ENCODE measurements around the gene ADM2.

Gene ADM2

DNA sequence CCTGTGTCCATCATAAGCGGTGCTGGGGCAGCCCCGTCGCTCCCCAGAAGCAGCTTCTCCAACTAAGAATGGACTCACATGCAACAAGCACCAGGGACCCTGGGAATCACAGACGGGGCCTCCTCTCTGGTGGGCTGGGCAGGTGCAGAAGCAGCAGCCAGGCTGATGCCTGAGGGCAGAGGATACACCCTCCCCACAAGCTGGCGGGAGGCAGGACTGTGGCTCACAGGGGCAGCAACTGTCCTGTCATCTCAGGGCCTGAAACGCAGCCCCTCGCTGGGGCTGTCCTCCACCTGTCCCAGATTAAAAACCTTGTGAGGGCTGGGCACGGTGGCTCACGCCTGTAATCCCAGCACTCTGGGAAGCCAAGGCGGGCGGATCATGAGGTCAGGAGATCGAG lies 3.4 kb upstream of the ADM2 start:
- H3K9me3 ChIP-seq (ENCODE audit: low read length): peaks cover 8% of the 10 kb centered on the region

DNA sequence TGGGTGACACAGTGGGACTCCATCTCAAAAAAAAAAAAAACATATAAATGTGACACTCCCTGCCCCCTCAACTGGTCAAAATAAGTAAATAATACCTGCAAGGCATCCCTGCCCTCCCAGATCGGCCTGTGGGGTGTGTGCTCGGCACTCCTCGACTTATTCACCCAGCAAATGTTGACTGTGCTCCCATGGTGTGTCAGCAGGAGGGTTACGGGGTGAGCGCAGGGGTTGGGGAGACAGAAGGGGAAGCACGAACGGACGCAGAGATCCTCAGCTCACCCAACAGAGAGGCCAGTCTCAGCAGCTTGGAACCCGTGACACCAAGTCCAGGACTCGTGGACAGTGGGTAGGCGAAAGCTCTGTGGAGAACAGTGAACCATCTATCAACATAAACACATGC lies 1.6 kb upstream of the ADM2 start:
- peaks cover 5% of the 10 kb centered on the region for H3K4me1 ChIP-seq (ENCODE audit: insufficient read depth, low read length)
- H3K27me3 ChIP-seq (ENCODE audit: insufficient read depth, low read length): peaks cover 48% of the 10 kb centered on the region
- no peaks in the 10 kb centered on the region for H3K36me3 ChIP-seq (ENCODE audit: insufficient read depth, low read length)
- no peak overlapping the region for H2AFZ ChIP-seq (ENCODE audit: low read depth, low read length)
- H3K4me3 ChIP-seq (ENCODE audit: low read length): no peak overlapping the region
- peaks cover 8% of the 10 kb centered on the region for H3K9me3 ChIP-seq (ENCODE audit: low read length)

More for the DNA sequence above, 3.4 kb upstream of the ADM2 start:
- Histone ChIP-seq H3K4me3 (ENCODE audit: low read length) (no peak overlapping the region), H2AFZ (ENCODE audit: low read depth, low read length) (no peak overlapping the region), H3K4me1 (ENCODE audit: insufficient read depth, low read length) (peaks cover 16% of the 10 kb centered on the region), H3K36me3 (ENCODE audit: insufficient read depth, low read length) (no peaks in the 10 kb centered on the region), H3K27me3 (ENCODE audit: insufficient read depth, low read length) (peaks cover 36% of the 10 kb centered on the region)

DNA sequence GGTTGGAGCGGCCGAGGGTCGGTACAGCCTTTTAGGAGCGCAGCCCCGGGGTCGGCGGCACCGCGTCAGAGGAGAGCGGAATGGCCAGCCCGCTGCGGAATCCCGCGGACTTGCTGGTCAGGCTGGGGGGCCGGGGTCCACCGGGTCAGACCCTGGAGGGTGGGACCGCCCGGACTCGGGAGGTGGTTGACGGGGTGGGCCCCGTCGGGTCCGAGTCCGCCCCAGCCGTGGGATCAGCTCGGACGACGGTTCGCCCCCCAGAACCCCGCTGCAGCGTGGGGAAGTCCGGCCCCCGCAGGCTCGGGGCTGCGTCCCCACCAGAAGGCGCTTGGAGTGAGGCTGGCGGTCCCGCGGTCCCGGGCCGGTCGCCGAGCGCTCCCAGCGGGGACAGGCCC lies 301 bp upstream of the ADM2 start:
- no peak overlapping the region for H3K4me3 ChIP-seq (ENCODE audit: low read length)
- H3K4me1 ChIP-seq (ENCODE audit: insufficient read depth, low read length): no peaks in the 10 kb centered on the region
- H3K27me3 ChIP-seq (ENCODE audit: insufficient read depth, low read length): peaks cover 52% of the 10 kb centered on the region
- no peak overlapping the region for H2AFZ ChIP-seq (ENCODE audit: low read depth, low read length)
- no peaks in the 10 kb centered on the region for H3K36me3 ChIP-seq (ENCODE audit: insufficient read depth, low read length)
- H3K9me3 ChIP-seq (ENCODE audit: low read length): peaks cover 8% of the 10 kb centered on the region

DNA sequence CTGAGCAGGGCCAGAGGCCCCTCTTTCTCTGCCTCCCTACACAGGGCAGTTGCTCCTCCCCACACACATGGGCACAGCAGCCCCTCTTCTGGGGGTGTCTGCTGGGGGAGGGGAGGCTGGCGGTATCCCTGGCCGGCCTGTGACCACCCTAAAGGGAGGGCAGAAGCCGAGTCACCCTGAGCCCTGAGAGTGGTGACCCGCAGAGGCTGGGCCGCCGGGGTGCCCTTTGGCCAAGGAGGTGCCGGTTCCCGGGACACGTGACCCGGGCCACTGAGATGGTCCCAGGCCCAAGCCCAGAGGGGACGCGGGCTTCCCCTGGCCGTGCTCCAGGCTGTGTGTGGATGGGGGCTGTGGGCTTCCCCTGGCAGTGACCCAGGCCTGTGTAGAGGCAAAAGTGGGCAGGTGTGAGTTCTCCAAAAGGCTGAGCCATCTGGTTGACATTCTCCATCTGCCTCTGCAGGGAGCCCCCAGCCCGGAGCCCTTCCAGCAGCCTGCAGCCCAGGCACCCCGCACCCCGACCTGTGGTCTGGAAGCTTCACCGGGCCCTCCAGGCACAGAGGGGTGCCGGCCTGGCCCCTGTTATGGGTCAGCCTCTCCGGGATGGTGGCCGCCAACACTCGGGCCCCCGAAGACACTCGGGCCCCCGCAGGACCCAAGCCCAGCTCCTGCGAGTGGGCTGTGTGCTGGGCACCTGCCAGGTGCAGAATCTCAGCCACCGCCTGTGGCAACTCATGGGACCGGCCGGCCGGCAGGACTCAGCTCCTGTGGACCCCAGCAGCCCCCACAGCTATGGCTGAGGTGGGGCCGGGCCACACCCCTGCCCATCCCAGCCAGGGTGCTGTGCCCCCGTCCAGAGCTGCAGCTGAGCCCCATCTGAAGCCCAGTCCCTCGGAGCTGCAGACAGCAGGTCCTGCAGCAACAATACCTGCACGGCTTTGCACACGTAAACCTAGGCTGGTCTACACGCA lies 1.0 kb downstream of the ADM2 start:
- no peak overlapping the region for H2AFZ ChIP-seq (ENCODE audit: low read depth, low read length)
- peaks cover 58% of the 10 kb centered on the region for H3K27me3 ChIP-seq (ENCODE audit: insufficient read depth, low read length)
- no peak overlapping the region for H3K4me3 ChIP-seq (ENCODE audit: low read length)
- no peaks in the 10 kb centered on the region for H3K36me3 ChIP-seq (ENCODE audit: insufficient read depth, low read length)
- H3K9me3 ChIP-seq (ENCODE audit: low read length): peaks cover 8% of the 10 kb centered on the region
- H3K4me1 ChIP-seq (ENCODE audit: insufficient read depth, low read length): no peaks in the 10 kb centered on the region

DNA sequence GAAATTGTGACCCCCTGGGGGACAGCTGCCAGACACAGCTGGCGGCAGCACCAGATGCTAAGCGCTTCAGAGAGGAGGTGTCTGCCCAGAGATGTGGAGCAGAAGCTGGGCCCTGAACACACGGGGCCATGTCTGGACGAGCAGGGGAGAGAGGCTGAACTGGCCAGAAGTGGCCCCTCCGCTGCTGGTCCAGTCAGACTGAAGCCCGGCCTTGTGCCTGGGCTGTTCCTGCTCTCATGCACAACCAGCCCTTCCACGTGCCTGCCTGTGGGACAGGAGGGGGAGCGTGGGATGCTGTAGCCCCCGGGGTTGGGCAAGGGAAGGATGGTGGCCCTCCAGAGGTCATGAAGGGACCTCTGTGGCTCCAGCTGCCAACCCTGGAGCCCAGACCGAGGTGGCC lies 1.8 kb downstream of the ADM2 start:
- H3K9me3 ChIP-seq (ENCODE audit: low read length): peaks cover 8% of the 10 kb centered on the region
- H3K4me3 ChIP-seq (ENCODE audit: low read length): no peak overlapping the region
- no peaks in the 10 kb centered on the region for H3K4me1 ChIP-seq (ENCODE audit: insufficient read depth, low read length)
- no peak overlapping the region for H2AFZ ChIP-seq (ENCODE audit: low read depth, low read length)
- H3K36me3 ChIP-seq (ENCODE audit: insufficient read depth, low read length): no peaks in the 10 kb centered on the region
- H3K27me3 ChIP-seq (ENCODE audit: insufficient read depth, low read length): peaks cover 61% of the 10 kb centered on the region

DNA sequence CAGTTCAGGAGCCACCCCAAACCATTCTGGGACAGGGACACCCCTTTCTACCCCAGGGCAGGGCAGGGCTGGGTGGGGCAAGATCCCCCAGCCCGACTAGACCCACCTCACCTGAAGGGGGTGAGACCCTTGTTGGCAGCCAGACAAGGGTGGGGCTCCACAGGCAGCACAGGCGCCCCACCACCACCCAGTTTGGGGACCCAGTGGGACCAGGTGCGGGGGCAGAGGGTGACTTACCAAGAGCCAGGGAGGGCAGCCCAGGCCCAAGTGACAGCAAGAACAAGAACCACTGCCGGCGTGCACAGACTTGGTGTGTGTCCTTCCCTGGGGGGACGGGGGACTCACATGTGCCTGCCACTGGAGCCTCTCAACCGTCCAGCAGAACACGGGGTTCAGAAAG lies 2.2 kb downstream of the ADM2 start:
- no peak overlapping the region for H2AFZ ChIP-seq (ENCODE audit: low read depth, low read length)
- H3K4me3 ChIP-seq (ENCODE audit: low read length): no peak overlapping the region
- peaks cover 8% of the 10 kb centered on the region for H3K9me3 ChIP-seq (ENCODE audit: low read length)
- H3K27me3 ChIP-seq (ENCODE audit: insufficient read depth, low read length): peaks cover 60% of the 10 kb centered on the region
- H3K4me1 ChIP-seq (ENCODE audit: insufficient read depth, low read length): no peaks in the 10 kb centered on the region
- no peaks in the 10 kb centered on the region for H3K36me3 ChIP-seq (ENCODE audit: insufficient read depth, low read length)

DNA sequence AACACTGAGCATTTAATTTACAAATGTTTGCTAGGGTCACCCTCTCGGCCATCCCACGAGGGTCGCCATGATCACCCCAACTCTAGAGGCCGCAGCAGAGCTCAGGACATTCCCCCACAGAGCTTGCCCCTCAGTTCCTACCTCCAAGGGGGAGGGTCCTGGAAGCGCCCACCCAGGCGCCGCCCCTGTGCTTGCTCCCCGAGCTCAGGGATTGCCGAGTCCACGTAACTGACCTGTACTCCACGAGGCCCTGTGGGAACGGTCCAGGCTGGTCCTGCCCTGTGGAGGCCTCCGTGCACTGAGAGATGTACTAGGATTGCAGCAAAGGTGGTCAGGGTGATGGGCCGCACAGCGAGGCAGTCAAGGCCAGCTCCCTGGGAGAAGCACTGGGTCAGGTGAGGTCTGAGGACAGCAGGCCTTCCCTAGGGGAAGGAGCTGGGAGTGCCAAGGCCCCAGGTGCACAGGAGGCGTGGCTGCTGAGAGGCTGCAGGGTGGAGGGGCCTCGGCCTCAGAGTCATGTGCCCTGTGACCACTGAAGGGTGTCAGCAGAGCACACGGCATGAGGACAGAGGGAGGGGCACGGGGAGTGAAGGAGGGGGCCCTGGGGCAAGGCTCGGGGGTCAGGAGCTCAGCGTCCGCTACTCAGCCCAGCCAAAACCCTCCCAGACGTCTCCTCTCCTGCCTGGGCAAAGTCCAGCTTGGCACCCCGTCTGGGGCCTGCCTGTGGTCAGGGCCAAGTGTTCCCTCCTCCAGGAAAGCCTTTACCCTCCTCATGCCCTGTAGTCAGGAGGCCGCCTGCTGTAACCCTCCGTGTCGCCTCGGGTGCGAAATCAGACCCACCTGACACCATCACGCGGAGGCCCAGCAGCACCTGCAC lies 2.9 kb downstream of the ADM2 start:
- Histone ChIP-seq H2AFZ (ENCODE audit: low read depth, low read length) (no peak overlapping the region), H3K27me3 (ENCODE audit: insufficient read depth, low read length) (peaks cover 56% of the 10 kb centered on the region), H3K36me3 (ENCODE audit: insufficient read depth, low read length) (no peaks in the 10 kb centered on the region), H3K4me1 (ENCODE audit: insufficient read depth, low read length) (no peaks in the 10 kb centered on the region), H3K9me3 (ENCODE audit: low read length) (peaks cover 8% of the 10 kb centered on the region), H3K4me3 (ENCODE audit: low read length) (no peak overlapping the region)

DNA sequence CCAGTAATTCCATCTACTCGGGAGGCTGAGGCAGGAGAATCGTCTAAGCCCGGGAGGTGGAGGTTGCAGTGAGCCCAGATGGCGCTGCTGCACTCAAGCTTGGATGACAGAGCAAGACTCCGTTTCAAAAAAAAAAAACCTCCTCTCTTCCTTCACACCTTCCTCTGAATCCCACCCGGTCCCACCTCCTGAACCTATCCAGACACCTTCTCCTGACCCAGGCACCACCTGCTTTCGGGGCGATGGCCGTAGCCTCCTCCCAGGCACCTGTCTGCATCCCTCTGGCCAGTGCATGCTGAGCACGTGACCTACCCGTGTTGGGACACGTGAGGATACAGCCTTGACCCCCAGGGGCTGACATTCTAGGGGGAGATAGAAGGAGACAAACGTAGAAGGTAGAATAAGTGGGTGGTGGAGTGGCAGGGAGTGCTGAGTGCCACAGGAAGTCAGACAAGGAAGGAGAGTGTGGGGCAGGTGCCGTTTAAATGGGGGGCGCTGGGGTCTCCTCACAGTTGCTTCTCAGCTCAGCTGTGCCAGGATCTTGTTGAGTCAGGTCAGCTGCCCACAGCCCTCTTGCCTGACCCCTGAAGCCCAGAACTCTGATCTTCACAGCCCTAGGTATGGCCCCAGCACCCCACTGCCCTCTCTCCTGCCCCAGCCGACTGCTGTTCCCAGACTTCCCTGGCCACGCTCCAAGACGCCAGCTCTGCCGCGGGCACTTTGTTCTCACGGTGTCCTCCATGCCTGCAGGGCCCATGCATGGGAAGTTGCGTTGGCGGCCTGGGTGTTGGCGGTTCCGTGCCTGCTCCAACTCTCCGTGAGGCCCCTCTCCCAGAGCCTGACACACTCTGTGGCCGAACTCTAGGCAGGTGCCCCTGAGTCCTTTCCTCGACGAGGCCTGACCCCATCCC lies 4.1 kb downstream of the ADM2 start:
- Histone ChIP-seq H3K4me1 (ENCODE audit: insufficient read depth, low read length) (no peaks in the 10 kb centered on the region), H3K36me3 (ENCODE audit: insufficient read depth, low read length) (no peaks in the 10 kb centered on the region), H3K27me3 (ENCODE audit: insufficient read depth, low read length) (peaks cover 47% of the 10 kb centered on the region), H3K4me3 (ENCODE audit: low read length) (no peak overlapping the region), H3K9me3 (ENCODE audit: low read length) (no peaks in the 10 kb centered on the region), H2AFZ (ENCODE audit: low read depth, low read length) (no peak overlapping the region)

DNA sequence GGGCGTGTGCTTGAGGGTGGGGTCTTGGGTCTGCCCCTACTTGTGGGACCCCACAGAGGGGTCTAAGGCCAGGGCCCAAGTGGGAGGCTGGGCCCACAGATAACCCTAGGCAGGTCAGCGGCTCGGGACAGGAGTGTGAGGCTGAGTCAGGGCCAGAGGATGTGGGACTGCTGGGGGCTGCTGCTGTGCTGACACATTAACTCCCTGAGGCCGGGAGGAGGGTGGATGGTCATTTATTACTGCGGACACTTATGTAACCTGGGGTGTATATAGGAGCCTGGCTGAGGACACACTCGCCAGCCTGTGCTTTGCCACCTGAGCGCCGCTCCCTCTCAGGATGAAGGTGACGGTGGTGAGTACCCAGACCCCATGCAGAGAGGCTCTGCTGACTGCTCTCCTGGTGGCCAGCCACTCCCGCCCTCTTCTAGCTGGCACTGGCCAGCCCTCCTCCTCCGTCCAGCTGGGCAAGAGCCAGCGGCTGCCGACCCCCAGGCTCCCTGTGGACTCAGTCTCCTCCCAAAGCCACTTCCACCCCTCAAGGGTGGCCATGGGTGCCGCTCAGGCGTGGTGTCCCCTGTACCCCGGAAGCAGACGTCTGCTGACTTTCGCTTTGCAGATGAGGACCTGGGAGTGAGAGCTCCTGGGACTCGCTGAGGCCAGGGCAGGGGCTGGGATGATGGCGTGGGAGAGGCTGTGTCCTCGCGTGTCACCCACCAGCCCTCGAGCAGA lies 5.4 kb downstream of the ADM2 start, which contains the start of gene MIOX:
Gene MIOX, plus strand, starts transcription at position 299 of the 729 bp plus-strand sequence. Its CDS starts 39 bp downstream, at position 338.
- H3K27me3 ChIP-seq (ENCODE audit: insufficient read depth, low read length): peaks cover 37% of the 10 kb centered on the region
- H3K4me1 ChIP-seq (ENCODE audit: insufficient read depth, low read length): no peaks in the 10 kb centered on the region
- H2AFZ ChIP-seq (ENCODE audit: low read depth, low read length): no peak within 1 kb of the TSS
- no peaks in the 10 kb centered on the region for H3K9me3 ChIP-seq (ENCODE audit: low read length)
- no peaks in the 10 kb centered on the region for H3K36me3 ChIP-seq (ENCODE audit: insufficient read depth, low read length)
- H3K4me3 ChIP-seq (ENCODE audit: low read length): no peak within 1 kb of the TSS

DNA sequence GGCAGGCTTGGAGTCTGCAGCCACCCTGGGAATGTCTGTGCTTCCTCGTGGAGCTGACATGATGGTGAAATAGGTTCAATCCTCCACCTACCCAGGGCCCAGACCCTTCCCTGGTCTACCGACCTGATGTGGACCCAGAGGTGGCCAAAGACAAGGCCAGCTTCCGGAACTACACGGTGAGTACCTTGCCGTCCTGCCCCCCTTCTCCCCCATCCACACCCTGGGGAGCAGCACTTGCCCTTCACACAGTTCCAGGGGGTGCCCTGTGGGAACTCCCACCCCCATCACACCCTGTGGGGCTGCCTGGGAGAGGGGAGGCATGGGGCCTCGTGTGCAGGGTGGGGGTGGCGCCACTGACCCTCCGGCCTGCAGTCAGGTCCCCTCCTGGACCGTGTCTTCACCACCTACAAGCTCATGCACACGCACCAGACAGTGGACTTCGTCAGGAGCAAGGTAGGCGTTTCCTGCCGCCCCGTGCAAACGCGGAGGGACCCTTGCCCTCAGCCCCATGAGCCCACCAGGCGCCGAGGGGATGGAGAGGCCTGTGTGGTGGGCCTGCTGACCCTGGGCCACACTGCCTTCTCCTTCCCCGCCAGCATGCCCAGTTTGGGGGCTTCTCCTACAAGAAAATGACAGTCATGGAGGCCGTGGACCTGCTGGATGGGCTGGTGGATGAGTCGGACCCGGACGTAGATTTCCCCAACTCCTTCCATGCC lies 6.1 kb downstream of the ADM2 start:
- Histone ChIP-seq H3K36me3 (ENCODE audit: insufficient read depth, low read length) (no peaks in the 10 kb centered on the region), H3K4me1 (ENCODE audit: insufficient read depth, low read length) (no peaks in the 10 kb centered on the region), H2AFZ (ENCODE audit: low read depth, low read length) (no peak overlapping the region), H3K27me3 (ENCODE audit: insufficient read depth, low read length) (peaks cover 30% of the 10 kb centered on the region), H3K9me3 (ENCODE audit: low read length) (no peaks in the 10 kb centered on the region), H3K4me3 (ENCODE audit: low read length) (no peak overlapping the region)

DNA sequence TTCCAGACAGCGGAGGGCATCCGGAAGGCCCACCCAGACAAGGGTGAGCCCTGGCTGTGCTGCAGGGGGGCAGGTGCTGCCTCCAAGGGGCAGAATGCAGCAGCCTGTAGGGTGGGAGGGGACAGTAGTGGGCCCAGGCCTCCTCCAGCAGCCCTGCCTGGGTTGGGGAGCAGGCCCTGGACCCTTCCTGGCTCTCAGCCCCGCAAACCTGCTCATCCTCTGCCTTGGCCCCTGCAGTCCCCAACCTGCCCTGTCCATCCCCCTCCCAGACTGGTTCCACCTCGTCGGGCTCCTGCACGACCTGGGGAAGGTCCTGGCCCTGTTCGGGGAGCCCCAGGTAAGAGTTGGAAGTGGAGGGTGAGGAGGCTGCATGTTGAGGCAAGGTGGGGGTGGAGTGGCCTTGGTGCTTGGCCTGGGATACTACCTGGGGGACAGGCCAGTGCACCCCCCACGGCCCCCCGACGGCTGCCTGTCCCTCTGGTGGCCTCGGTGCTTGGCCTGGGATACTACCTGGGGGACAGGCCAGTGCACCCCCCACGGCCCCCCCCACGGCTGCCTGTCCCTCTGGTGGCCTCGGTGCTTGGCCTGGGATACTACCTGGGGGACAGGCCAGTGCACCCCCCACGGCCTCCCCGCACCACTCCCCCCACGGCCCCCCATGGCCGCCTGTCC lies 6.8 kb downstream of the ADM2 start:
- Histone ChIP-seq H3K4me1 (ENCODE audit: insufficient read depth, low read length) (no peaks in the 10 kb centered on the region), H2AFZ (ENCODE audit: low read depth, low read length) (no peak overlapping the region), H3K9me3 (ENCODE audit: low read length) (no peaks in the 10 kb centered on the region), H3K4me3 (ENCODE audit: low read length) (no peak overlapping the region), H3K36me3 (ENCODE audit: insufficient read depth, low read length) (no peaks in the 10 kb centered on the region), H3K27me3 (ENCODE audit: insufficient read depth, low read length) (peaks cover 24% of the 10 kb centered on the region)
